Natural killer cell (primary cell): ENCODE data around the gene PPP2R5B. TPM values are rescaled to one million over a fixed set of nuclear protein-coding genes. Genes with fewer than 3 reads are reported as not detected.

Experiments used
- ATAC-seq, 3 donors: fragments of 150-1000 bp in 2 of 3; fragments of 200-7000 bp in 1 of 3; cut with Tn5 transposase; 1 replicate in 1 of 3; 2 replicates in 2 of 3; pipeline ENCODE4 v1.10.0; 2021; ENCODE audit warnings: mild to moderate bottlenecking in 2 of 3, moderate library complexity in 2 of 3
- DNase-seq, 2 donors: peaks; one replicate each; pipeline versions ENCODE4 v3.0.0 to v3.0.0-alpha.2; 2013 to 2021; ENCODE audit warnings: mixed read lengths in 1 of 2
- H3K27ac ChIP-seq: one replicate; pipeline ENCODE4 v1.5.1; 2013; ENCODE audit warnings: mild to moderate bottlenecking, low read length
- H3K27me3 ChIP-seq: one replicate; pipeline ENCODE4 v1.6.1; 2013; ENCODE audit warnings: low read length; ENCODE audit not compliant: control insufficient read depth, insufficient read depth
- H3K36me3 ChIP-seq: one replicate; pipeline ENCODE4 v1.6.1; 2013; ENCODE audit warnings: low read length; ENCODE audit not compliant: control insufficient read depth, insufficient read depth
- H3K4me1 ChIP-seq: one replicate; pipeline ENCODE4 v1.6.1; 2013; ENCODE audit warnings: low read length; ENCODE audit not compliant: control insufficient read depth, insufficient read depth
- H3K4me3 ChIP-seq: one replicate; pipeline ENCODE4 v1.5.1; 2013; ENCODE audit warnings: low read length
- H3K9me3 ChIP-seq: one replicate; pipeline ENCODE4 v1.6.1; 2013; ENCODE audit warnings: low read length; ENCODE audit not compliant: control insufficient read depth, insufficient read depth
- H3K27ac Mint-ChIP-seq, 2 donors: one replicate each; pipeline ENCODE4 v1.8.0; 2022; ENCODE audit warnings: mild to moderate bottlenecking in 2 of 2, mixed read lengths in 2 of 2, moderate library complexity in 1 of 2
- H3K27me3 Mint-ChIP-seq, 2 donors: one replicate each; pipeline ENCODE4 v1.8.0; 2022; ENCODE audit warnings: low read depth in 2 of 2, mixed read lengths in 2 of 2
- H3K36me3 Mint-ChIP-seq: one replicate; pipeline ENCODE4 v1.8.0; 2022; ENCODE audit warnings: mixed read lengths
- H3K4me1 Mint-ChIP-seq, 2 donors: one replicate each; pipeline ENCODE4 v1.8.0; 2022; ENCODE audit warnings: mixed read lengths in 2 of 2
- H3K4me3 Mint-ChIP-seq: one replicate; pipeline ENCODE4 v1.8.0; 2022; ENCODE audit warnings: mild to moderate bottlenecking, moderate library complexity, mixed read lengths
- H3K9me3 Mint-ChIP-seq, 2 donors: one replicate each; pipeline ENCODE4 v1.8.0; 2022; ENCODE audit warnings: mixed read lengths in 2 of 2
- WGBS: methylation state at CpG from one replicate; pipeline ENCODE4 v1.1.7; 2013; ENCODE audit warnings: missing lambda C conversion rate; ENCODE audit not compliant: insufficient coverage; 5-methylcytosine and 5-hydroxymethylcytosine counted together
- intact Hi-C: fragments of 100-400 bp; cut with micrococcal nuclease; formaldehyde crosslinking; loops from one replicate; pipeline ENCODE4 v1.14.2; 2022
- total RNA-seq, 4 donors: library from RNA; stranded (reverse); fragments of 120-200 nt in 1 of 4; gene quantifications; one replicate each; pipeline versions ENCODE4 v1.2.3 to v1.2.4, GENCODE V29; 2013 to 2022
- TF ChIP-seq, protein P1 (sequence below): fragments of 200-600 bp; IDR thresholded peaks from one replicate; pipeline ENCODE4 v1.8.0; 2022; ENCODE audit warnings: antibody characterized with exemption

The PPP2R5B gene
- total RNA-seq, 3 donors from 2014 or later (not counting 1 experiment from before 2014, with no cell fraction given), result 27.8 to 31.5 (median 28.5) TPM

DNA sequence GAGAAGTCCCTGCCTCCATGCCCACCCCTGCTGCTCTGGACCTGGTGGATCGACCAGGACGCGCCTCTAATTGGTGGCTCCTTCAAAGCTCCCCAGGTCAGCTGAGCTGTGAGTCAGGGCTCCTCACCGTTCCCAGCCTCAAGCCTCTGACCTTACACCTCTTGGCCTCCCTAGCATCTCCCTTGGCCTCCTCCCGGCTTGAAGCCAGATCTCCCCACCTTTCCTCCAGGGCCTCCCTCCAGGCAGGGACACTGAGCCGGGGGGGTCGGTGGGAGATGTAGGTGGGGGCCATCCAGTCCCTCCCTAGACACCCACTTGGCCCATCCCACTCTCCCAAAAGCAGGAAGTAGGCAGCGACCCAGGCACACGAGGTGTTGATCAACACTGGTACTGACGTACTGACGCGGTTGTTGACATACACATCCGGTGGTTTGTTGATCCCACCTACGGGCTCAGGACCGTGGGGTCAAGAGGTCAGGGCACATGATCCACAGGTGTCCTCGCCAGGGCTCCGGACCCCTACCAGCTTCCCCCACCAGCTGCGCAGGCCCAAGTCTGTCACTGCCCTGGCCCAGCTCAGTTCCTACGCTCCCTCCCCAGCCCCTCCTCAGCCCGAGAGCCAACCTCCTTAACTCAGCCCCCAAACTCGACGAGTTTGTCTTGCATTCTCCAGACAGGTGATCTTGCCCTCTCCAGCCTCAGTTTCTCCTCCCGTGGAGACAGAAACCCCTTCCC lies 8.3 kb upstream of the PPP2R5B start:
- Mint-ChIP-seq H3K4me3 (peak overlapping the region; percentile 88), H3K4me1 (peaks cover 15 to 31% of the 10 kb centered on the region in 2 donors), H3K36me3 (no peaks in the 10 kb centered on the region), H3K27me3 (no peaks in the 10 kb centered on the region), H3K27ac (peak overlapping the region; percentile 91 to 96), H3K9me3 (no peaks in the 10 kb centered on the region)
- DNase-seq (peak; percentile 55 to 76), ATAC-seq (peak; percentile 34 to 49 (median 38))
- Histone ChIP-seq H3K27me3 (no peaks in the 10 kb centered on the region), H3K4me3 (peak overlapping the region; percentile 91), H3K36me3 (peaks cover 29% of the 10 kb centered on the region), H3K4me1 (peaks cover 31% of the 10 kb centered on the region), H3K27ac (peak overlapping the region; percentile 89), H3K9me3 (no peaks in the 10 kb centered on the region)
- WGBS, result 15% methylated on average over 20 of the region's 23 CpGs
- intact Hi-C loops, result loop anchor here (5.0 kb wide), 2 partner anchors 111 to 206 kb away; partner anchors contain the start of genes FAU, MRPL49 and SNX15
- TF ChIP-seq, protein P1, sequence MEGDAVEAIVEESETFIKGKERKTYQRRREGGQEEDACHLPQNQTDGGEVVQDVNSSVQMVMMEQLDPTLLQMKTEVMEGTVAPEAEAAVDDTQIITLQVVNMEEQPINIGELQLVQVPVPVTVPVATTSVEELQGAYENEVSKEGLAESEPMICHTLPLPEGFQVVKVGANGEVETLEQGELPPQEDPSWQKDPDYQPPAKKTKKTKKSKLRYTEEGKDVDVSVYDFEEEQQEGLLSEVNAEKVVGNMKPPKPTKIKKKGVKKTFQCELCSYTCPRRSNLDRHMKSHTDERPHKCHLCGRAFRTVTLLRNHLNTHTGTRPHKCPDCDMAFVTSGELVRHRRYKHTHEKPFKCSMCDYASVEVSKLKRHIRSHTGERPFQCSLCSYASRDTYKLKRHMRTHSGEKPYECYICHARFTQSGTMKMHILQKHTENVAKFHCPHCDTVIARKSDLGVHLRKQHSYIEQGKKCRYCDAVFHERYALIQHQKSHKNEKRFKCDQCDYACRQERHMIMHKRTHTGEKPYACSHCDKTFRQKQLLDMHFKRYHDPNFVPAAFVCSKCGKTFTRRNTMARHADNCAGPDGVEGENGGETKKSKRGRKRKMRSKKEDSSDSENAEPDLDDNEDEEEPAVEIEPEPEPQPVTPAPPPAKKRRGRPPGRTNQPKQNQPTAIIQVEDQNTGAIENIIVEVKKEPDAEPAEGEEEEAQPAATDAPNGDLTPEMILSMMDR, result no peak

DNA sequence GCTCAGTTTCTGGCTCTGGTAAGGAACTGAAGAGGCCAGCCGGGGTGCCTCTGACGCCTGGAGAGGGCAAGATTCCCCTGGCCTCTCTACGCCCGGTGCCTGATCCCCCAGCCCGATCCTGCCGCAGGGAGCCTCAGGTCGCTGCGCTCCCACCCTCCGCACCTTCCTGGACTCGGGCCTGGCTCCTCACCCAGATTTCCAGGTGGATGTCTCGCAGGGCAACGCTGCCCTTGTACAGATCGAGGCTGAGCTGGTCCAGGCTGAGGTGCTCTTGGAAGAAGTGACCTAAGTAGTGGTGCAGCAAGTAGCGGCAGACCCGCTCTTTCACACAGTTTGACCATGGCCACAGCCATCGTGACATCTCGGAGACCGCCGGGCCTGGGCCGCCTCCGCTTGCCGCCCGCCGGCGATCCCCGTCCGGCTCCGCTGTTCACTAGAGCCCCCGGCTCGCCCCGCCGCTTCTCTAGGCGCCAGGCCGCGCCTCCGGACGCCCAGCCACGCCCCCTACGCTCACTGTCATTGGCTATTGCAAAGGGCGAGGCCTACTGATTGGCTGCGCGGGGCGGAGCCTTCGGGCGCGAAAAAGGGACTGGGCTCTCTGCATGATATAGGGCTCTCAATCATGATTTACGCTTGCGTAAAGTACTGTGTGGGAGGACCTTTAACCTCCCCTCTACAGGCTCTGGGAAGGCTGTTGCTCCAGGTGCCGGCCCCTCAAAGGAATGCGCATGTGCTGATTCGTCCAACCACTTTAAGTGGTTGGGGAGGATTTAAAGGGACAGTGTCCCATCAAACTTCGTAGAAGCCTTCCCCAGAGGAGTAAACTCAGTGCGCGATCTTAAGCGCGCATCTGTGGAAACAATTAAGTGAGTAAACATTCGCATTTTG lies 7.5 kb upstream of the PPP2R5B start, which contains the start of gene ATG2A:
ATG2A (minus strand) TSS at position 435 of the 888 bp plus-strand sequence; CDS start at position 361, 74 bp downstream.
- Histone ChIP-seq H3K4me3 (peak within 1 kb of the TSS; percentile 91), H3K27ac (peak within 1 kb of the TSS; percentile 89), H3K4me1 (peaks cover 31% of the 10 kb centered on the region), H3K27me3 (no peaks in the 10 kb centered on the region), H3K9me3 (no peaks in the 10 kb centered on the region), H3K36me3 (peaks cover 21% of the 10 kb centered on the region)
- Mint-ChIP-seq H3K27me3 (no peaks in the 10 kb centered on the region), H3K27ac (peak within 1 kb of the TSS; percentile 91 to 96), H3K4me3 (peak within 1 kb of the TSS; percentile 88), H3K9me3 (no peaks in the 10 kb centered on the region), H3K36me3 (no peaks in the 10 kb centered on the region), H3K4me1 (peaks cover 15 to 28% of the 10 kb centered on the region in 2 donors)
- DNase-seq (peak; percentile 99), ATAC-seq (peak; percentile 87 to 98 (median 91))
- under 1% methylated on average over 54 of the region's 57 CpGs for WGBS
- TF ChIP-seq, protein P1, result no peak
- intact Hi-C loops, result loop anchor here (5.0 kb wide), 2 partner anchors 110 to 205 kb away; partner anchors contain the start of genes FAU, MRPL49 and SNX15

DNA sequence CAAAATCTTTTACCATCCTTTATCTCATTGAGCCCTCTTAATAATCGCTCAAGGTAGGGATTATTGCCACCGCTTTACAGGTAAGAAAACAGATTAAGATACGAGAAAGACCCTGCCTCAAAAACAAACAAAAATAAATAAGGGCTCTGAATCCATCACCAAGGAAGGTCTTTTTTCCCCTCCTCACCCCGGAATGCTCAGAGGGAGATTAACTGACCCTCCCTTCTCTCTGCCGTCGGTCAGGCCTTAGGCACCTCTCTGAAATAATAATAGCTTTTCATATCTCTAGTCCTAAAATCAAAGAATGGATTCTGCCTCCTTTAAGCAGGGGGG lies 6.9 kb upstream of the PPP2R5B start:
- intact Hi-C loops, result loop anchor here (5.0 kb wide), 2 partner anchors 110 to 205 kb away; partner anchors contain the start of genes FAU, MRPL49 and SNX15
- no peaks in the 10 kb centered on the region for H3K9me3 ChIP-seq
- WGBS, result 35% methylated on average over 6 of the region's 6 CpGs
- H3K27ac ChIP-seq, result peak overlapping the region; percentile 63
- TF ChIP-seq, protein P1, result no peak
- ATAC-seq (no peak), DNase-seq (no peak)
- H3K9me3 Mint-ChIP-seq, result no peaks in the 10 kb centered on the region
- H3K4me1 Mint-ChIP-seq, result peaks cover 15 to 28% of the 10 kb centered on the region in 2 donors
- H3K4me3 ChIP-seq, result peak overlapping the region; percentile 29
- H3K27ac Mint-ChIP-seq, result peak overlapping the region; percentile 91 to 96
- peak overlapping the region; percentile 88 for H3K4me3 Mint-ChIP-seq
- no peaks in the 10 kb centered on the region for H3K27me3 ChIP-seq
- H3K36me3 ChIP-seq, result peaks cover 16% of the 10 kb centered on the region
- H3K4me1 ChIP-seq, result peaks cover 31% of the 10 kb centered on the region
- H3K27me3 Mint-ChIP-seq, result no peaks in the 10 kb centered on the region
- H3K36me3 Mint-ChIP-seq, result no peaks in the 10 kb centered on the region
